Stimulated activated memory B cell treated with anti-CD40 and anti-IgM and Interleukin-4, amounts not matched to agents 10 μg/mL and 1 μg/mL and 100 μg/mL, for 72 hours (primary cell): ENCODE results near the gene ARL8A.

Experiments used
- ATAC-seq: fragments of 150-1000 bp; cut with Tn5 transposase; 2 replicates; pipeline ENCODE4 v1.10.0; 2021
- H3K27ac Mint-ChIP-seq: one replicate; pipeline ENCODE4 v1.8.0; 2022; ENCODE audit warnings: mild to moderate bottlenecking, mixed read lengths
- H3K27me3 Mint-ChIP-seq: one replicate; pipeline ENCODE4 v1.8.0; 2022; ENCODE audit warnings: mixed read lengths
- H3K36me3 Mint-ChIP-seq: one replicate; pipeline ENCODE4 v1.8.0; 2022; ENCODE audit warnings: mixed read lengths
- H3K4me1 Mint-ChIP-seq: one replicate; pipeline ENCODE4 v1.8.0; 2022; ENCODE audit warnings: mixed read lengths
- H3K4me3 Mint-ChIP-seq: one replicate; pipeline ENCODE4 v1.8.0; 2022; ENCODE audit warnings: mild to moderate bottlenecking, moderate library complexity, mixed read lengths
- H3K9me3 Mint-ChIP-seq: one replicate; pipeline ENCODE4 v1.8.0; 2022; ENCODE audit warnings: mixed read lengths

The ARL8A gene

DNA sequence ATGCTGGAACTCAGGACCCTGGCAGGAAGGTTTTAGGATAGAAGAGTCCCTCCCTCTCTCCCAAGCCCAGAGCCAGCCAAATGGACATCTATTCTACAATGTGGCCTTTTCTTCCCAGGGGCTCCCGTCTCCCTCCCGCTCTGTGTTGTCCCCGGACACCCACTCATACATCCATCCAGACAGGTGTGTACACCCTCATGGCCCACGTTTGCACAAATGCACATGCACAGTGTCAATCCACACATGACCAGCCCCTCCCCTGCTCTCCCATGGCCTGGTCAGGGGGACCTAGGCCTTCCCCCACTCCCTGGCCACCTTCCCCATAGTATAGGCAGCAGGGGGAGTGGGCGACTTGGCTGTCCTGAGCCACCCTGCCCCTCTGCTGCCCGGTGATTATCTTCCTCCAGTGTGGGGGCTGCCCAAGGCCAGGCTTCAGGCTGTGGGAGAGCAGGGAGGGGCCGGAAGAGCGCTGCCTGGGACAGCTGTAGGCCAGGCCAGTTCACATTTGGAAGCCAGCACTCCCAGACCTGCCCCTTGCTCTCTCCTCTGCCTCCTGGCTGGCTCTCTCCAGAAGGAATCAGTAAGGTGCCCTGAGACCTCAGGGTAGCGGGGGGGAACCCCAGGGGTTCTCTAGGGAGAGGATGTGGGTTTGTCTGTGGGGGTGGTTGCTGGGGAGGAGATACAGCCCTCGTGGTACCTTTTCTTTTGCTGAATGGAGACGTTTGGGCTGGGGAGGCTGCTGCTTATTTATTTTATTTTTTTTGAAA, 19.9 kb upstream of the ARL8A start:
- peaks cover 19% of the 10 kb centered on the region for H3K27me3 Mint-ChIP-seq
- peak; percentile 85 for ATAC-seq
- peak overlapping the region; percentile 10 for H3K4me3 Mint-ChIP-seq
- peaks cover 60% of the 10 kb centered on the region for H3K4me1 Mint-ChIP-seq
- H3K9me3 Mint-ChIP-seq, result no peaks in the 10 kb centered on the region
- peaks cover 1% of the 10 kb centered on the region for H3K36me3 Mint-ChIP-seq
- H3K27ac Mint-ChIP-seq, result peak overlapping the region; percentile 31

DNA sequence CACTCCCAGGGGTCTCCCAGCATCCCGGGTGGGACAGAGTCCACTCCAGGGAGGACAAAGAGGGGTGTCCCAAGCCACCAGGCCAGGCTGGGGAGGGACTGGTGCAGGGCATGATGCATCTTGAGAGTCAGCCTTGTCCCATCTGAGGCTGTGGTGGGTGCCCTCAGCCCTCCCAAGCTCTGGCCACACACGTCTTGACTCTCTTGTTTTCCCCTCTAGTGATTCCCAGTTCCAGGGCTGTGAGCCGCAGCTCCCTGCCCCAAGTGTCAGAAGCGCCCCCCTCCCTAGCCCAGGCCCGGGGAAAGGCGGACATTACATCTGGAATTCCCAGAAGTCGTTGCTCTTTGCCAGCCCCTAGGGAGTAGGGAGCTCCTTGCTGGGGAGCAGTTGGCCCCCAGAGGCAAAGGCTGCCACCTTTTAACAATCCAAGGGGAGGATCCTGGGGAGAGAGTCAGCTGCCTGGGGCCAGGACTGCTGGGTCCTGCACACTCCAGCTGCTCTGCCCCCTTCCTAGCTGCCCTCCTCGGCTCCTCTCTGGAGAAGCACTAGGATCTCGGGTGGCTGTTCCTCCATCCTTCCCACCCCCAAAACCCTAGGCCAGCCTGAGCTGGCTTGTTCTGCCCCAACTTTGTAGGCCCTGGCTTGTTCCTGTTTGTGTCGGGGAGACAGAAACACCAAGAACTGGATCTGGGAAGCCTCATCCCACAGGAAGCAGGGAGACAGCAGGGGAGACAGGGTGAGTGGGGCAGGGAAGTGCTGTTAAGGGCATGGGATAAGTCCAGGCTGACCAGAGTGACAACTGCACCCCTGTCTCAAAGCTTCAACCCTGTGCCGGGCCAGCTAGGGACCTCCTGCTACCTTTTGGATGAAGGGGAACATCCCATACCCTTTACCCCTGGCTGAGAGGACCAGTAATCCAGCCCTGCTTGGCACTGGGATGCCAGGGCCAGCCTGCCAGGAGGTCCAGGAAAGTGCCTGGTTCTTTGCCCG, 19.0 kb upstream of the ARL8A start:
- Mint-ChIP-seq H3K9me3 (no peaks in the 10 kb centered on the region), H3K27me3 (peaks cover 19% of the 10 kb centered on the region), H3K36me3 (peaks cover 7% of the 10 kb centered on the region), H3K27ac (no peak overlapping the region), H3K4me3 (no peak overlapping the region), H3K4me1 (peaks cover 69% of the 10 kb centered on the region)
- ATAC-seq, result no peak

DNA sequence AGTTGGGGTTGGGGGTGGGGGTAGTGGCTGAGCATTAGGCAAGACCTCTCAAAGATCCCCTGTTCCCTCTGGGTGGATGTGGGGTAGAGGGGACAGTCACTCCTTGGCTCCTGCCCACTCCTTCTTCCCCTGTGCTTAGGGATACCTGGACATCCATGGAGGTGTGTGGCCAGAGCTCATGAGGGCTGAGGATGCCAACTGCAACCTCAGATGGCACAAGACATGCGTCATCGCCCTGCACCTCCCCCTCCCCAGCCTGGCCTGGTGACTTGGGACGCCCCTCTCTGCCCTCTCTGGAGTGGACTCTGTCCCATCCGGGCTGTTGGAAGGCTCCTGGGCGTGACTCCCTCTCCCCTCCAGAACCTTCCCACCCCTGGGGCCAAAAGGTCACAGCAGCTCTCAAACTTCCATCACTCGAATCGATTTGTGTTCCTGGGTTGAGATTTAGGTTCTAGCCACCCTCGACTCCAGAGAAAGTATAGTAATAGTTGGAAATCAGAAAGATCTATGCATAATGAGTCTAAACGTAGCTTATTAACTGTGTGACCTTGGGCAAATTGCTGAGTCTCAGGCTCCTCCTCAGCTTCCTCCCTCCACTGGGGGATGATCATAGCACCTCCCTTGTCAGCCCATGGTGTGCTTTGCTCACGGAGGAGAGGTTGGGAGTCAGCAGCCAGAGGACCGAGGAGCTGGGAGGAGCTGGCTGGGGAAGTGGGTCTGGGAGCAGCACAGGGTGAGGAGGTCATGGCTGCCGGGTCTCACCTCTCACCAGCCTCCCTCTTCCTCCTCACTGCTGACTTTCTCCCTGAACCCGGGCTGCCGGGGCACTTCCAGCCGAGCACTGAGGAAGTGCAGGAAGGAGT, 18.1 kb upstream of the ARL8A start:
- H3K4me3 Mint-ChIP-seq, result peak overlapping the region; percentile 38
- peaks cover 12% of the 10 kb centered on the region for H3K36me3 Mint-ChIP-seq
- peaks cover 73% of the 10 kb centered on the region for H3K4me1 Mint-ChIP-seq
- H3K9me3 Mint-ChIP-seq, result no peaks in the 10 kb centered on the region
- H3K27me3 Mint-ChIP-seq, result peaks cover 11% of the 10 kb centered on the region
- peak overlapping the region; percentile 91 for H3K27ac Mint-ChIP-seq
- no peak for ATAC-seq

DNA sequence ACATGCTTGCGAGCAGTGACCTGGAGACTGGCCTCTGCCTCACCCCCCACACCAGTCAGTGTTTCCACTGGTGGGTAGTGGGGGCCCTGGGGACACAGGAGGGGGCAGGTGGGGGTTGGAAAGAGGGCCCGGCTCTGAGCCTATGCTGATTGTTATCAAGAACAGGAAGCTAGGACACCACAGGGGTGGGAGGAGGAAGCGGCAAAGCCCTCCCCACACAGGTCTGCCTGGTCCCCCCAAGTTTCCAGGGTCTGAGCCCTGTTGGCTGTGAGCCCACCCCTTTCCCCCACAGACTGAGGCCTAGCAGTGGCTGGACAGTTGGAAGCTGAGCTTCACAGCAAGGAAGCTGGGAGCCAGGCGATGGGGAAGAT, 17.5 kb upstream of the ARL8A start:
- peaks cover 12% of the 10 kb centered on the region for H3K36me3 Mint-ChIP-seq
- H3K4me3 Mint-ChIP-seq, result peak overlapping the region; percentile 25
- peak overlapping the region; percentile 91 for H3K27ac Mint-ChIP-seq
- peak; percentile 61 for ATAC-seq
- no peaks in the 10 kb centered on the region for H3K9me3 Mint-ChIP-seq
- H3K4me1 Mint-ChIP-seq, result peaks cover 73% of the 10 kb centered on the region
- H3K27me3 Mint-ChIP-seq, result peaks cover 5% of the 10 kb centered on the region

DNA sequence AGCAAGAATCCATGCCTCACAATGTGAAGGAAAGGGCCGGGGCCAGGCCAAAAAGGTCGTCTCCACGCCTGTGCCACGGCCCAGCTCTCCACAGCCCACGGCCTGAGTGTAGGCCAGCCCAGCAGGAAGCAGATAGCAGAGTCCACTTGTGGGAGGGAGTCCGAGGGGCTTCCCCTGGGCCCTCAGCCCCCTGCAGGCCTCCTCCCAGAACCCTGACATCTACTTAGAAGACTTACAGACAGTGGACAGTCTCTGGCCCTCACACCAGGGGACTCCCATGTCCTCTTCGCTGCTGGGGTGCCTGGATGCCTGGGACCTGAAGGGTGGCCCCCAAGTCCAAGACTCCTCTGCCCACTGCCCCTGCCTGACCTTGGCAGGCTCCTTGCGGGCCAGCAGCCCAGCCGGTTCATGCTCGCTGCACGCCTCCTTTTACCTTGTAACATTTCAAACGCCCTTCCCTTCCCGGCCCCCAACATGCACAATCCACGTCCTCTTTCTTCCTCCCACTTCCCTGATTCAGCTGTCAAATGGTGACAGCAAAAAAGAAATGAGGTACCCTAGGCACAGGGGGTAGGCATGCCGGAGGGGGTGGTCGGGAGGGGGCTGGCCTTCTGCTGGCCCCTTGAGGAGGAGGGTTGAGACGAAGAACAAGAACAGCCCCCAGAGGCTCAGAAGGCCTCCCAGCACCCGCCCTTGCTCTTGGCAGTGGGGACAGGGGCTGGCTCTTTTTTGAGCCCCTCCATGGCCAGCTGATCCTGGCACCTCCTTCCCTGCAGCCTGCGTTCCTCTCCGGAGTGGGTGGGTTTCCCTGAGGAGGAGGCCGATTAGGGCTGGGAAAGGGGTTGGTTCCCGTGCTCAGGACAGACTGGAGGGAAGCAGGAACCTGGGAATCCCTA, 16.9 kb upstream of the ARL8A start:
- ATAC-seq, result no peak

DNA sequence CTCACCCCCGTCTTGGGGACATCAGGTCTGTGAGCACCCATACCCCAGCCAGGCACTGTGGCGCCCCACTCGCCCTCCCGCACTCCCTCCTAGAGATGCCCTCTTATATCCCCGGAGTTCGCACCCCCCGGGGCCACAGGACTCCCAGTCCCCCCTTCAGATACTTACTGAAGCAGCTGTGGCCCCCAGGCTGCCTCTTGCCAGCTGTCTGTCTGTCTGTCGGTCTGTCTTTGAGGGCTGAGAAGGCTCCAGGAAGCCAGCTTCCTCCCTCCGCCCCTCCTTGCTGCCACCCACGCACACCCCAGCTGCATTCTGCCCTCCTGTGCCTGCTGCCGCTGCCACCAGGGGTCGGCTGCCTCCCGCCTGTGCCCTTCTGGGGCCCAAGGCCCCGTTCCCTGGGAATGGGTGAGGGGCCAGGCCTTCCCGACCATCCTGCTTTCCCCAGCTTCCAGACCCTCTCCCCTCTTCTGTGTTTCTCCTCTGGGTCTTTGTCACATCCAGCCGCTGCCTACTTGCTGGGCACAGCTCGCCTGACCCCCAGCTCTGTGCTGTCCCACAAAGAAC, 15.9 kb upstream of the ARL8A start, which contains the start of gene PTPN7:
TSS of gene PTPN7 (minus strand) at position 226 of the 564 bp plus-strand sequence. CDS start 1,200 bp downstream, outside the sequence.
- H3K9me3 Mint-ChIP-seq, result no peaks in the 10 kb centered on the region
- peaks cover 12% of the 10 kb centered on the region for H3K36me3 Mint-ChIP-seq
- peaks cover 73% of the 10 kb centered on the region for H3K4me1 Mint-ChIP-seq
- peak within 1 kb of the TSS; percentile 88 for H3K4me3 Mint-ChIP-seq
- peak within 1 kb of the TSS; percentile 91 for H3K27ac Mint-ChIP-seq
- no peaks in the 10 kb centered on the region for H3K27me3 Mint-ChIP-seq
- peak; percentile 74 for ATAC-seq

More for the DNA sequence above, 16.9 kb upstream of the ARL8A start:
- H3K9me3 Mint-ChIP-seq, result no peaks in the 10 kb centered on the region
- H3K4me1 Mint-ChIP-seq, result peaks cover 73% of the 10 kb centered on the region
- H3K36me3 Mint-ChIP-seq, result peaks cover 12% of the 10 kb centered on the region
- peak overlapping the region; percentile 88 for H3K4me3 Mint-ChIP-seq
- peak overlapping the region; percentile 91 for H3K27ac Mint-ChIP-seq
- no peaks in the 10 kb centered on the region for H3K27me3 Mint-ChIP-seq

DNA sequence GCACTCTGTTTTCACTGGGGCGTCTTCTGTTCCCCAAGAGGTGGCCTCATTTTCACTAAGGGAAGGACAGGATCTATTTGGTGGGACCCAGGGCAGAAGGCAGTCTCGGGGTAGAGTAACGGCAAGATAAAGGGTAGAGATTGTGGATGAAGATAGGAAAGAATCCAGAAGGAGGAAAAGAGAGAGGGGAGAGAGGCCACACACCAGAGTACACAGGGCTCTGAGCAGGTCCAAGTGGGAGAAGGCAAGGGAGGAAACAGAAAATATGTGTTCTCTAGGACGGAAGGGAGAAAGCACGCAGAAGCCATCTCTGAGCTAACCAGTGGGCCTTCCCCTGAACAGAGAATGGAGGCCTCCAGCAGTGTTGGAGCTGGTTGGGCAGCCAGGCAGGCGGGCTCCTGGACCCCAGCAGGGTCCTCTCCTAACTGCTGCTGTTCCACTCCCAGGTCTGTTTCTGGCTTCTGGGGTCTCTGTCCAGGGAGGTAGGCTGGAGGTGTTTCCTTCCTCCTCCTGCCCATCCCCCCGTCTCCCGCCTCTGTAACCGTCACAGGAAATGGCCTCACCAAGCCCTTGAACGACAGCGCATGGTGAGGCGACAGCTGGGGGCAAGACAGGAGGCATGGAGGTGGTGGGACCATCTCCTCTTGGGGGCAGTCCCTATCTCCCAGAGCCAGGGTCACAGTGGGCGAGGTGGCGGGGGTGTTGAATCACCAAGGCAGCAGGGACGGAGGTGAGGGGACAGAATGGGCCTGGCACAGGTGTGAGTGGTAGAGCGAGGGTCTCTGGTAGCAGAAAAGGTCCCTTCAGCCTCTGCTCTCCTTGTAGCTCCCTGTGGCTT, 15.2 kb upstream of the ARL8A start:
- Mint-ChIP-seq H3K27ac (peak overlapping the region; percentile 91), H3K4me3 (peak overlapping the region; percentile 88), H3K9me3 (no peaks in the 10 kb centered on the region), H3K4me1 (peaks cover 66% of the 10 kb centered on the region), H3K27me3 (no peaks in the 10 kb centered on the region), H3K36me3 (peaks cover 16% of the 10 kb centered on the region)
- ATAC-seq, result peak; percentile 29

DNA sequence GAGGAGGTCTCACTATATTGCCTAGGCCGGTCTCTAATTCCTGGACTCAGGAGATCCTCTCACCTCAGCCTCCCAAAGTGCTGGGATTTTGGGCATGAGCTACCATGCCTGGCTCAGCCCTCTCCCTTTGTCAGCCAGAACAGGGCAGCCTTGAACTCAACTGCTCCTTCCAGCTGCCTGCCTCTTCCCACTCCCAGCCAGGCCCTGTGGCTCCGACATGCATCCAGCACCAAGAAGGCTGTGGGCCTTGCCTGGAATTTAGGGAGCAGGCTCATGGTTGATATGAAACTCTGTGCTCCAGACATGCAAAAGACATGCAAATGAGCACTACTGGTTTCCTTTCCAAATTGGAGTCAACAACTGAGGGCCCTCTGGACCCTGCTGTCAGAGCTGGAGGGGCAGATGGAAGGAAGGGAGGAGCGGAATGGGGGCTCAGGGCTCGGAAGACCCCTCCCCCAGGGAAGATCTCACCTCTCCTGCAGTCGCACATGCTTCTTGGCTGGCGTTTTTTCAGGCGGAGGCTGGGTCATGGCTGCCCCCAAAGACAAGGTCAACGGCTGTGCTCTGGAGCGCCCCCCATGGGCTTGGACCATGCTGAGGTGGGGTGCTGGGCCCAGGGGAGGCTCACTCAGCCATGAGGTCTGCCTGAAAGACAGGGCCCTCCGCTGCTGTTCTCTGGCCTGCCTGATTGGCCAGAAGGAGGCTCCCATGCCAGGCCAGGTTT, 14.4 kb upstream of the ARL8A start:
- Mint-ChIP-seq H3K4me1 (peaks cover 58% of the 10 kb centered on the region), H3K27me3 (no peaks in the 10 kb centered on the region), H3K36me3 (peaks cover 19% of the 10 kb centered on the region), H3K4me3 (peak overlapping the region; percentile 88), H3K9me3 (no peaks in the 10 kb centered on the region), H3K27ac (peak overlapping the region; percentile 91)
- ATAC-seq, result no peak

DNA sequence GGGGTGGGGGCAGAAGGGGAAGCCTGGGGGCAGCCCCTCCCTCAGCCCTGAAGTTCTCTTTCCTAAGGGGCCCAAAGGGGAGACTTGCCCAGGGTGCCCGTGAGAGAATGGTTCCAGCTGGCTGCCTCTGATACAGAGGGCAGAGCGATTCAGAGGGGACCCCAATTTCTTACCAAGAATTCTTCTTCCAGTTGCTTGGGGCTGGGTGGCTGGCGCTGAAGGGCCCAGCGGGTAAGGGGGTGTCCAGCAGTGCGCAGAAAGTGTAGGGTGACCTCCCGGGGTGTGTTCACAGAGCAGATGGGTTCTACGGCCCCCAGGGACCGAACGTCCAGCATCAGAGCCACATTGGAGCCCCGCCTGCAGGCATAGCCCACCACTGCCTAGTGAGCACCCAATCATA, 13.4 kb upstream of the ARL8A start:
- H3K9me3 Mint-ChIP-seq, result no peaks in the 10 kb centered on the region
- H3K4me1 Mint-ChIP-seq, result peaks cover 48% of the 10 kb centered on the region
- H3K36me3 Mint-ChIP-seq, result peaks cover 27% of the 10 kb centered on the region
- H3K27ac Mint-ChIP-seq, result no peak overlapping the region
- no peaks in the 10 kb centered on the region for H3K27me3 Mint-ChIP-seq
- H3K4me3 Mint-ChIP-seq, result no peak overlapping the region
- ATAC-seq, result no peak

DNA sequence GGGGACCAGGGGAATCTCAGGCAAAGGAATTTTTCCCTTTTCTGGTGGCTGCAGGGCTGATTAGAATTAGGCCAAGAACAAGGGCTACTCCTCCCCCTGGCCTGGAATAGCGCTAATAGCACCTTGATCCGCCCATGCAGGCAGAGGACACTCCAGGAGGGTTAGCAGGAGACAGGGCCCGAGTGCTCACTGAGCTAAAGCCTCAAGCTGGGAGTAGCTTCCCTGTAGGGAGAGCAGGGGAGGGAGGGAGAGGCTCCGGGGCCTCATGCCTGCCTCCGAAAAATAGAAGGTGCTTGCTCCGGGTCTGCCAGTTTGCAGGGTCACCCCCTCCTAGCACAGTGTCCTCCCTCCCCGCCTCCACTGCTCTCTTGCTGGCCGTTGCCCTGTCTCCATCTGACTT, 12.1 kb upstream of the ARL8A start:
- peaks cover 27% of the 10 kb centered on the region for H3K36me3 Mint-ChIP-seq
- H3K9me3 Mint-ChIP-seq, result no peaks in the 10 kb centered on the region
- no peak overlapping the region for H3K4me3 Mint-ChIP-seq
- H3K4me1 Mint-ChIP-seq, result peaks cover 34% of the 10 kb centered on the region
- no peak for ATAC-seq
- H3K27me3 Mint-ChIP-seq, result no peaks in the 10 kb centered on the region
- H3K27ac Mint-ChIP-seq, result no peak overlapping the region

DNA sequence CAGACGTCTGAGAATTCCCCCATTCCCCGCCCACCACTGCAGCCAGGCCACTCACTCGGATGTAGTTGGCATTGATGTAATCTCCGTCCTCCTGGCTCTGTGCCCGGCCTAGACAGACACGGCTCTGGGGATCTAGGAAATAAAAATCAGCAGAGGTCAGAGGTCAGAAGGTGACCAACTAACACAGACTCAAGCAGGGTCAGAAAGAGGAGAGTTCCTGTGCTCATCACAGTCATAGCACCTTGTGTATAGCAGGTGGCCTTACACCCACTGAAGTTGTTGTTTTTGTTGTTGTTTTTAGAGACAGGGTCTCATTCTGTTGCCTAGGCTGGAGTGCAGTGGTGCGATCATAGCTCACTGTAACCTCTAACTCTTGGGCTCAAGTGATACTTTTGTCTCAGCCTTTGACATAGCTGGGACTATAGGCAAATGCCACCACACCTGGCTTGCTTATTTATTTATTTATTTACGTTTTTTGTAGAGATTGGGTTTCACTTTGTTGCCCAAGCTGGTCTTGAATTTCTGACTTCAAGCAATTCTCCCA, 11.0 kb upstream of the ARL8A start:
- Mint-ChIP-seq H3K27ac (peak overlapping the region; percentile 6), H3K27me3 (no peaks in the 10 kb centered on the region), H3K4me3 (no peak overlapping the region), H3K4me1 (peaks cover 24% of the 10 kb centered on the region), H3K9me3 (no peaks in the 10 kb centered on the region), H3K36me3 (peaks cover 35% of the 10 kb centered on the region)
- no peak for ATAC-seq

DNA sequence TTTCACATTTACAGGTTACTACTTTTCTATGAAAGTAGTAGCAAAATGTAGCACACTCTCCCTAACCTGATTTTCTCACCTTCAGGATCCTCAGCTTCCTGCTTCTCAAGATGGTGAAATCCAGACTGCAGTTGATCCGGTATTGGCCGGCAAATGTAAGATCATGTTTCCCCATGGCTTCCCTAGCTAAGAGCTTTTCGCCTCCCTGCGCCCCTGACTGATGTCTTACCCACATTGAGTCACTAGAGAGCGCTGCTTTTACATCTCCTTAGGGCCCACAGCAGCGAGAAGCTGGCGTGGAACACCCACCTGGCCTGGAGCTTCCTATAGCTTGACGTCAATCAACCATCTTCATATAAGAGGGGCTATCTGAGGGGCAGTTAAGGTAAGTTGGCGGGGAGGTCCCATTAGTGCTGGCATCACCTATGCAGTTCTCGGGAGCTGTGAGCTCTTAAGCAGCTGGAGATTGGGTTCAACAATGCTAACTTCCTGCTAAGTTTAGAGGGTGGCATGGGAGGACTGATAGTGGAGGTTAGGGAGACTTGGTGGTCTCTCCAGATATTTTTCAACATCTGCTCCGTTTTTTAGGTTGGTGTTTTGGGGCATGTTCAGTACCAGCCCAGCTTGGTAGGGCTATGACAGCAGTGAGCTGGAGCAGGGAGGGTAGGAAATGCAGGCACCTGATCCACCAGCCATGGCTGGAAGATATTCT, 10.4 kb upstream of the ARL8A start:
- H3K27ac Mint-ChIP-seq, result peak overlapping the region; percentile 6
- H3K9me3 Mint-ChIP-seq, result no peaks in the 10 kb centered on the region
- ATAC-seq, result no peak
- H3K36me3 Mint-ChIP-seq, result peaks cover 37% of the 10 kb centered on the region
- H3K4me1 Mint-ChIP-seq, result peaks cover 18% of the 10 kb centered on the region
- H3K27me3 Mint-ChIP-seq, result no peaks in the 10 kb centered on the region
- H3K4me3 Mint-ChIP-seq, result no peak overlapping the region
